Fibroblast of upper back skin (primary cell): Measurements from ENCODE around the gene FANCL.
A peak's percentile ranks its signal among the peaks of the same experiment; 100 is the strongest.
"Not testable (repeated sequence)": the region's sequence is repeated elsewhere in the genome, so short reads cannot be mapped to it uniquely, and the experiment has no call there.

Source experiments
- DNase-seq: peaks from one replicate; pipeline ENCODE4 v3.0.0-alpha.2; 2013

The FANCL gene

GRCh38 chr2:58204195-58204959 lies 36.7 kb downstream of the FANCL start:
- peak; percentile 31 for DNase-seq

DNA sequence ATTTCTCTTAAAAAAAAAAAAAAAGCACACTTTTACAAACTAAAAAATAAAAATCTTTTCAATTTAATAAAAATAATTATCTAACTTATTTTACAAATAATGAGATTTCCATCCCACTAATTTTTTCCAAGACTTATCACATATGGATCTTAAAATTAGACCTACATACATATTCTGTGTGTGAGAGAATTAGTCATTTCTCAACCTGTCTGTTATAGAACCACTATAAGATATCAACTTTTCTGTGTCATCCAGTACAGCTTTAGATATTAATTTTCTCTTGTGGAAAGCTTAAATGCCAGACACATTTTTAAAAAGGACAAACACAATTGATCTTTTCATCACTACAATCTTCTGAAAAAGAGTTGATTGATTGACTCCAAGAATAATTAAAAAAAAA lies 38.1 kb downstream of the FANCL start:
- DNase-seq: no peak

GRCh38 chr2:58202404-58202803 lies 38.7 kb downstream of the FANCL start:
- DNase-seq: no peak

- DNase-seq: no peak
Observed at GRCh38 chr2:58197894-58198293, 43.2 kb downstream of the FANCL start.

GRCh38 chr2:58195662-58196061 lies 45.5 kb downstream of the FANCL start:
- DNase-seq: peak; percentile 6

- DNase-seq: no peak
Observed at GRCh38 chr2:58194458-58194857, 46.7 kb downstream of the FANCL start.

DNA sequence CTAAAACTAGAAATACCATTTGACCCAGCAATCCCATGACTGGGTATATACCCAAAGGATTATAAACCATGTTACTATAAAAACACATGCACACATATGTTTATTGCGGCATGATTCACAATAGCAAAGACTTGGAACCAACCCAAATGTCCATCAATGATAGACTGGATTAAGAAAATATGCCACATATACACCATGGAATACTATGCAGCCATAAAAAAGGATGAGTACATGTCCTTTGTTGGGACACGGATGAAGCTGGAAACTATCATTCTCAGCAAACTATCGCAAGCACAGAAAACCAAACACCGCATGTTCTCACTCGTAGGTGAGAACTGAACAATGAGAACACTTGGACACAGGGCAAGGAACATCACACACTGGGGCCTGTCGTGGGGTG lies 54.1 kb downstream of the FANCL start:
- DNase-seq: not testable (repeated sequence)

DNA sequence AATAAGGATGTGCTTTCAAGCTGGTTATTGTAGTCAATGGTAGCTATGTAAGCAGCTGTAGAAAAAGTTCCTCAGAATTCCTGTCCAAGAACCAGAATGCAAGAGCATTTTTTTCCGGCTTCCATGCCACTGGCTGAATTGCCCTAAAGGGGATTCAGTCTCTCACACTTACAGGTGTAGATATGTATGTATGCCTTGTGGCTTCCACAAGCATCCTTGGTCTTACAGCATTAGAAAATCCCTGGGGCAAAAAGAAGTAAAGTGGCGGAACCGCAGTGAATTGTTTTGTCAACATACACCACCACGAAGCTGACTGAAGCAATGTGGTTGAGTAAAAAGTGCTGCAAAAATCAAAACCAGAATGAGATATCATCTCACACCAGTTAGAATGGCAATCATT lies 54.6 kb downstream of the FANCL start:
- no peak for DNase-seq

- no peak for DNase-seq
Observed at GRCh38 chr2:58182527-58182926, 58.6 kb downstream of the FANCL start.

GRCh38 chr2:58180635-58181034 lies 60.5 kb downstream of the FANCL start:
- DNase-seq: no peak

- DNase-seq: not testable (repeated sequence)
Observed at GRCh38 chr2:58180175-58180574, 61.0 kb downstream of the FANCL start.

DNA sequence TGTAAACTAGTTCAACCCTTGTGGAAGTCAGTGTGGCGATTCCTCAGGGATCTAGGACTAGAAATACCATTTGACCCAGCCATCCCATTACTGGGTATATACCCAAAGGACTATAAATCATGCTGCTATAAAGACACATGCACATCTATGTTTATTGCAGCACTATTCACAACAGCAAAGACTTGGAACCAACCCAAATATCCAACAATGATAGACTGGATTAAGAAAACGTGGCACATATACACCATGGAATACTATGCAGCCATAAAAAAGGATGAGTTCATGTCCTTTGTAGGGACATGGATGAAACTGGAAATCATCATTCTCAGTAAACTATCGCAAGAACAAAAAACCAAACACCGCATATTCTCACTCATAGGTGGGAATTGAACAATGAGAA lies 63.9 kb downstream of the FANCL start:
- not testable (repeated sequence) for DNase-seq

DNA sequence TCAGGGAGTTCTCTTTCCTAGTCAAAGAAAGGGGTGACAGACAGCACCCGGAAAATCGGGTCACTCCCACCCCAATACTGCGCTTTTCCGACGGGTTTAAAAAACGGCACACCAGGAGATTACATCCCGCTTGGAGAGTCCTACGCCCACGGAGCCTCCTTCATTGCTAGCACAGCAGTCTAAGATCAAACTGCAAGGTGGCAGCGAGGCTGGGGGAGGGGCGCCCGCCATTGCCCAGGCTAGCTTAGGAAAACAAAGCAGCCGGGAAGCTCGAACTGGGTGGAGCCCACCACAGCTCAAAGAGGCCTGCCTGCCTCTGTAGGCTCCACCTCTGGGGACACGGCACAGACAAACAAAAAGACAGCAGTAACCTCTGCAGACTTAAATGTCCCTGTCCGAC lies 69.3 kb downstream of the FANCL start:
- DNase-seq: not testable (repeated sequence)

DNA sequence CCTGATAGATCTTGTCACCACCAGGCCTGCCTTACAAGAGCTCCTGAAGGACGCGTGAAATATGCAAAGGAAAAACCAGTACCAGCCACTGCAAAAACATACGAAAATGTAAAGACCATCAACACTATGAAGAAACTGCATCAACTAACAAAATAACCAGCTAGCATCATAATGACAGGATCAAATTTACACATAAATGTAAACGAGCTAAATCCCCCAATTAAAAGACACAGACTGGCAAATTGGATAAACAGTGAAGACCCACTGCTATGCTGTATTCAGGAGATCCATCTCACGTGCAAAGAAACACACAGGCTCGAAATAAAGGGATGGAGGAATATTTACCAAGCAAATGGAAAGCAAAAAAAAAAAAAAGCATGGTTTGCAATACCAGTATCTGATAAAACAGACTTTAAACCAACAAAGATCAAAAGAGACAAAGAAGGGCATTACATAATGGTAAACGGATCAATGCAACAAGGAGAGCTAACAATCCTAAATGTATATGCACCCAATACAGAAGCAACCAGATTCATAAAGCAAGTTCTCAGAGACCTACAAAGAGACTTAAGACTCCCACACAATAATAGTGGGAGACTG lies 70.7 kb downstream of the FANCL start:
- DNase-seq: not testable (repeated sequence)

DNA sequence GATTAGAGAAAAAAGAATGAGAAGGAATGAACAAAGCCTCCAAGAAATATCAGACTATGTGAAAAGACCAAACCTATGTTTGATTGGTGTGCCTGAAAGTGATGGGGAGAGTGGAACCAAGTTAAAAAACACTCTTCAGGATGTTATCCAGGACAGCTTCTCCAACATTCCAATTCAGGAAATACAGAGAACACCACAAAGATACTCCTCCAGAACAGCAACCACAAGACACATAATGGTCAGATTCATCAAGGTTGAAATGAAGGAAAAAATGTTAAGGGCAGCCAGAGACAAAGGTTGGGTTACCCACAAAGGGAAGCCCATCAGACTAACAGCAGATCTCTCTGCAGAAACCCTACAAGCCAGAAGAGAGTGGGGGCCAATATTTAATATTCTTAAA lies 71.3 kb downstream of the FANCL start:
- peak; percentile 19 for DNase-seq

DNA sequence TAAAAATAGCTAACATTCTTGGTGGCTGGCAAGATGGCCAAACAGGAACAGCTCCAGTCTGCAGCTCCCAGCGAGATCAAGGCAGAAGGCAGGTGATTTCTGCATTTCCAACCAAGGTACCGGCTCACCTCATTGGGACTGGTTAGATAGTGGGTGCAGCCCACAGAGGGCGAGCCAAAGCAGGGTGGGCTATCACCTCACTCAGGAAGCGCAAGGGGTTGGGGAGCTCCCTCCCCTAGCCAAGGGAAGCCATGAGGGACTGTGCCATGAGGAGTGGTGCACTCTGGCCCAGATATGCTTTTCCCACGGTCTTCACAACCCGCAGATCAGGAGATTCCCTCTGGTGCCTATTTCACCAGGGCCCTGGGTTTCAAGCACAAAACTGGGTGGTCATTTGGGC lies 73.0 kb downstream of the FANCL start:
- DNase-seq: not testable (repeated sequence)

GRCh38 chr2:58163913-58164312 lies 77.2 kb downstream of the FANCL start:
- no peak for DNase-seq

DNA sequence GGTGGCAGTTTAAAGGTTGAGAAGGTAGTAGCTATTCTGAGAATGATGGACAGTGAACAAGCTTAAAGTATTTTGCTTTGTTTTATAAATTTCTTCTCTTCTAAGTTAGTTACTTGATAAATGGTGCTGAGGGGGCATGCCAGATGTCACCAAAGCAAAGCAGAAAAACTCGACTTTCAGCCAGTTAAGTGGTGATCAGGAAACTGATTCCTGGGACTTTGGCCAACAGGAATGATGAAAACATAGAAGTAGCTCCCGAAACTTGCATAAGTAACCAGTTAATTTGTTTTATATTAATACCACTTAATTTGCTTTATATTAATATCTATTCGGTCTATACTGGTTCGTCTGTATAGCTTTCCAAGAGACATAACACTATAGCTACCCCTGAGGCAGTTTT lies 82.6 kb downstream of the FANCL start:
- DNase-seq: peak; percentile 25

- no peak for DNase-seq
Observed at GRCh38 chr2:58157754-58158153, 83.4 kb downstream of the FANCL start.

DNA sequence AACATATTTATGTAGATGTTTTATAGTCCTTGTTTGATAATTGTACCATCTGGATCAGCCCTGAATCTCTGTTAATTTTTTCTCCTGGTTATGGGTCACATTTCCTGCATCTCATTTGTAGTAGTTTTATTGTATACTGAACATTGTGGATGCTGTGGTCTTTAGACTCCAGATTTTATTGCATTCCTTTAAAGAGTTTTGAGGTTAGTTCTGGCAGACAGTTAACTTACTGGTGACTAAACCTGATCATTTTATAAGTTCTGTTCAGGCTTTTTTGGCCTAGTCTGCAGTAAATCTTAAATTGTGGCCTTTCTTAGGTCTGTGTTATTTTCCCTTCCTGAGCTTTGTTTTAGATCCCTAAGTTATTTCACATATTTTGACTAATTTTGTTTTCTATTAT lies 84.3 kb downstream of the FANCL start:
- DNase-seq: peak; percentile 89

DNA sequence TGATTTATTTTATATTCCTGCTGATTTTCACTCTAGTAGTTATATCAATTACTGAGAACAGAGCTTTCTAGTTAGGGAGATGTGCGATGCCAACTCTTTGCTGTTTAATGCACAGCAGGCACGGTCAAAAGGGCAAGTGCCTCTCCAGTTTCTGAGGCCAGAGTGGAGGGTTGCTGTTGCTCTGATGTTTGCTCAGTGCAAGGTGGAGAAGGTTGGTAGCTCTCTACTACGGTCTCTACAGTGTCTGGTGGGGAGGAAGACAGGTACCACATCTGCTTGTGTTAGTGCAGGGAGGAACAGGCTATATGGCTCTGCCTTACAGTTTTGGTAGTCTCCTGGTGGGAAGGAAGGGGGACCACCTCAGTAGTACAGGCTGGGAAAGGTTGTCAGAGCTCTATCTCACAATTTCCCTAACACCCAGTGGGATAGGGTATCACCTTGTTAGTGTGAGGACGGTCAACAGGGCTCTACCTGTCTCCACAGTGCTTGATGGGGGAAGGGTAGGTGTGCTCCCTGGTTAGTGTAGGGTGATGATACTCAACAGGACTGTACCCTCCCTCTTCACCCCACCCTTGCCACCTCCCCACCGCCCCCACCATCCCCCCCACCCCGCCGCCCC lies 85.9 kb downstream of the FANCL start:
- no peak for DNase-seq

DNA sequence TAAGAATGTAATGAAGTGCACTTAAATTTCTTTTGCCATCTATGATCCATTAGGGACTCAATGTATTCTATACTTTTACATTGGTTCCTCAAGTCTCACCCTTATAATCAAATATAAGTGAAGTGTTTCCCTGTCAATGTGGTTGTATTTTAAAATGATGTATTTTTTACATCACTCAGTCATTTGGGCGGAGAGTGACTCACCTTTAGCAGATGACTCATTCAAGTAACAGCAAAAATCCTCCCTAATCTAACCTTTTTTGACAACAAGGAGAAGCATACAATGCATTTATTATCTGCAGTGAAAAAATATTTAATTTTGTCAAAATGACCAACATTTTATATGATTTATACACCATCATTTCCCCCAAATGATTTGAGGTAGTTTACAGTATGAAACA lies 94.4 kb downstream of the FANCL start:
- DNase-seq: peak; percentile 54

- not testable (repeated sequence) for DNase-seq
Observed at GRCh38 chr2:58145769-58146168, 95.4 kb downstream of the FANCL start.

GRCh38 chr2:58140508-58141072 lies 100.5 kb downstream of the FANCL start:
- DNase-seq: peak; percentile 97
